K562 (cell line): ENCODE measurements around the gene PID1. TPM values are rescaled to one million over a fixed set of nuclear protein-coding genes. Genes with fewer than 3 reads are reported as not detected.

Experiments used
- ATAC-seq: fragments of 200-7000 bp; cut with Tn5 transposase; 3 replicates; pipeline ENCODE4 v1.9.1; 2020; ENCODE audit warnings: moderate library complexity
- BruUV-seq: library from RNA; stranded (reverse); fragments of 400-500 nt; replicated peaks from 2 replicates; lab custom pipeline; 2021; lab: Mats Ljungman, UMichigan
- CTCF ChIA-PET: fragments of 300-600 bp; formaldehyde crosslinking; extraction: SDS; loops from one replicate; lab custom pipeline; 2021; ENCODE audit warnings: low intra/inter-chr PET ratio; lab: Yijun Ruan, JAX
- POLR2A ChIA-PET: fragments of 300-600, 350-650 bp; sonication (Branson Sonifier 250); formaldehyde crosslinking; extraction: SDS; loops from one replicate; lab custom pipeline; 2021; ENCODE audit warnings: antibody characterized with exemption, inconsistent platforms; lab: Yijun Ruan, JAX
- DNase-seq, 4 experiments: peaks; one replicate each; pipeline versions ENCODE4 v3.0.0 to v3.0.0-alpha.2; 2011 to 2018; ENCODE audit warnings: low spot score in 3 of 4, mixed read lengths in 3 of 4; ENCODE audit errors: extremely low read depth in 1 of 4
- FAIRE-seq: peaks from 2 replicates; lab custom pipeline; 2011; peaks lifted over from hg19 to GRCh38; lab: Jason Lieb, UNC
- H2AFZ ChIP-seq: 2 replicates; pipeline ENCODE4 v1.6.0; 2011; ENCODE audit warnings: low read depth, low read length, control low read depth, inconsistent platforms
- H3K27ac ChIP-seq: fragments of 200-600 bp; 3 replicates; pipeline ENCODE4 v1.8.0; 2011; ENCODE audit warnings: low read depth, mild to moderate bottlenecking, control low read depth, inconsistent platforms, low read length, moderate library complexity, mixed read lengths; ENCODE audit errors: extremely low read depth
- H3K27me3 ChIP-seq, 2 experiments: fragments of 300-600 bp in 1 of 2; 2 replicates in 1 of 2; 3 replicates in 1 of 2; pipeline versions ENCODE4 v1.6.0 to v1.8.0; 2011; ENCODE audit warnings: inconsistent platforms in 2 of 2, low read length in 2 of 2, mild to moderate bottlenecking in 1 of 2, mixed read lengths in 1 of 2, moderate library complexity in 1 of 2; ENCODE audit not compliant: control insufficient read depth in 2 of 2, insufficient read depth in 2 of 2
- H3K36me3 ChIP-seq: fragments of 300-600 bp; 3 replicates; pipeline ENCODE4 v1.8.0; 2011; ENCODE audit warnings: mild to moderate bottlenecking, low read length, inconsistent platforms; ENCODE audit not compliant: control insufficient read depth, insufficient read depth
- H3K4me1 ChIP-seq, 2 experiments: fragments of 200-600 bp in 1 of 2; replicated peaks in 1 of 2; 2 replicates in 1 of 2; 3 replicates in 1 of 2; pipeline versions ENCODE4 v1.5.1 to v1.8.0; 2011; ENCODE audit warnings: inconsistent platforms in 2 of 2, low read length in 2 of 2, mild to moderate bottlenecking in 1 of 2, mixed read lengths in 1 of 2, moderate library complexity in 1 of 2; ENCODE audit not compliant: control insufficient read depth in 2 of 2, insufficient read depth in 2 of 2
- H3K4me2 ChIP-seq: 2 replicates; pipeline ENCODE4 v1.6.1; 2011; ENCODE audit warnings: low read length, control low read depth, inconsistent platforms, mixed read lengths; ENCODE audit not compliant: insufficient read depth
- H3K4me3 ChIP-seq: fragments of 200-600 bp; sonication (generic), shearing (Covaris generic); 2 replicates; pipeline ENCODE4 v1.5.1; 2016; ENCODE audit warnings: control low read depth, inconsistent platforms
- H3K79me2 ChIP-seq: fragments of 200-600 bp; 3 replicates; pipeline ENCODE4 v1.8.0; 2011; ENCODE audit warnings: low read length, inconsistent platforms; ENCODE audit not compliant: control insufficient read depth, insufficient read depth
- H3K9ac ChIP-seq, 2 experiments: 2 replicates each; pipeline versions ENCODE4 v1.6.0 to v1.6.1; 2011; ENCODE audit warnings: low read depth in 2 of 2, low read length in 2 of 2, control low read depth in 1 of 2, inconsistent platforms in 1 of 2, mild to moderate bottlenecking in 1 of 2, mixed read lengths in 1 of 2; ENCODE audit not compliant: insufficient read depth in 1 of 2
- H3K9me1 ChIP-seq: one replicate; pipeline ENCODE4 v1.6.0; 2011; ENCODE audit warnings: inconsistent platforms, mild to moderate bottlenecking, low read length, moderate library complexity; ENCODE audit not compliant: control insufficient read depth, insufficient read depth
- H3K9me3 ChIP-seq: replicated peaks from 2 replicates; pipeline ENCODE4 v1.5.1; 2011; ENCODE audit warnings: low read depth, low read length, inconsistent platforms; ENCODE audit not compliant: control insufficient read depth, insufficient read depth
- H4K20me1 ChIP-seq: replicated peaks from 2 replicates; pipeline ENCODE4 v1.6.1; 2011; ENCODE audit warnings: low read length, inconsistent platforms, mixed read lengths; ENCODE audit not compliant: control insufficient read depth, insufficient read depth
- ARNT ChIP-seq, 2 experiments: fragments of 450-650 bp; IDR thresholded peaks; 2 replicates each; pipeline ENCODE4 v1.6.1; 2016; ENCODE audit warnings: mild to moderate bottlenecking in 1 of 2
- BACH1 ChIP-seq: fragments of 200-800 bp; sonication (Bioruptor generic); IDR thresholded peaks from 2 replicates; pipeline ENCODE4 v1.6.1; 2016; ENCODE audit warnings: missing genetic modification characterization, missing compliant biosample characterization
- CBX3 ChIP-seq, 2 experiments: IDR thresholded peaks; 1 replicate in 1 of 2; 2 replicates in 1 of 2; pipeline ENCODE4 v1.6.1; 2012; ENCODE audit warnings: inconsistent platforms in 2 of 2, low read length in 2 of 2, borderline replicate concordance in 1 of 2, control low read depth in 1 of 2
- CREB3 ChIP-seq: fragments of 450-650 bp; conservative IDR thresholded peaks from 2 replicates; pipeline ENCODE4 v1.6.1; 2016; ENCODE audit warnings: missing genetic modification characterization, low read depth, mild to moderate bottlenecking, missing compliant biosample characterization, moderate library complexity
- CTBP1 ChIP-seq: fragments of 450-650 bp; IDR thresholded peaks from 2 replicates; pipeline ENCODE4 v1.6.1; 2016; ENCODE audit warnings: borderline replicate concordance
- ESRRB ChIP-seq: fragments of 250-450 bp; sonication (Bioruptor Pico); IDR thresholded peaks from 2 replicates; pipeline ENCODE4 v1.5.0; 2020; ENCODE audit warnings: mild to moderate bottlenecking, moderate library complexity, borderline replicate concordance
- NR2F6 ChIP-seq: fragments of 450-650 bp; formaldehyde crosslinking; IDR thresholded peaks from 2 replicates; pipeline ENCODE4 v1.4.0; 2020; ENCODE audit warnings: mild to moderate bottlenecking
- NR4A1 ChIP-seq, 2 experiments: fragments of 250-450 bp in 1 of 2; fragments of 450-650 bp in 1 of 2; sonication (Bioruptor Pico) in 1 of 2; IDR thresholded peaks; 2 replicates each; pipeline versions ENCODE4 v1.4.0 to v1.6.1; 2016 to 2020; ENCODE audit warnings: mild to moderate bottlenecking in 2 of 2, missing compliant biosample characterization in 1 of 2, missing genetic modification characterization in 1 of 2, moderate library complexity in 1 of 2
- PHB2 ChIP-seq: fragments of 450-650 bp; IDR thresholded peaks from 2 replicates; pipeline ENCODE4 v1.6.1; 2017; ENCODE audit warnings: low read depth
- POLR2H ChIP-seq: IDR thresholded peaks from 2 replicates; pipeline ENCODE4 v1.6.1; 2016; ENCODE audit warnings: missing genetic modification characterization, low read depth, mild to moderate bottlenecking, control low read depth, missing compliant biosample characterization, moderate library complexity
- PTBP1 ChIP-seq: fragments of 200-400 bp; formaldehyde crosslinking; IDR thresholded peaks from 2 replicates; pipeline ENCODE4 v1.6.1; 2017; ENCODE audit warnings: low read depth, low read length
- RB1 ChIP-seq: fragments of 450-650 bp; IDR thresholded peaks from 2 replicates; pipeline ENCODE4 v1.6.1; 2017; ENCODE audit warnings: low read depth, mild to moderate bottlenecking
- U2AF1 ChIP-seq: fragments of 200-400 bp; formaldehyde crosslinking; optimal IDR thresholded peaks from 2 replicates; pipeline ENCODE3; 2017; ENCODE audit warnings: mild to moderate bottlenecking, low read depth, low read length, moderate library complexity
- UBTF ChIP-seq, 2 experiments: IDR thresholded peaks; 2 replicates each; pipeline ENCODE4 v1.6.1; 2012; ENCODE audit warnings: improper control_type of control experiment in 2 of 2, low read depth in 2 of 2, low read length in 2 of 2, borderline replicate concordance in 1 of 2
- ZNF174 ChIP-seq: fragments of 250-450 bp; sonication (Bioruptor Pico); IDR thresholded peaks from 2 replicates; pipeline ENCODE4 v1.4.0; 2020; ENCODE audit warnings: mild to moderate bottlenecking
- ZNF3 ChIP-seq: fragments of 250-450 bp; sonication (Bioruptor Pico); IDR thresholded peaks from 2 replicates; pipeline ENCODE4 v1.5.0; 2021; ENCODE audit warnings: mild to moderate bottlenecking, moderate library complexity
- ZNF699 ChIP-seq: fragments of 250-450 bp; sonication (Bioruptor Pico); IDR thresholded peaks from 2 replicates; pipeline ENCODE4 v1.8.0; 2021; ENCODE audit warnings: mild to moderate bottlenecking, moderate library complexity; ENCODE audit not compliant: insufficient replicate concordance
- WGBS: fragments of 100-300 bp; shearing (Covaris generic); methylation state at CpG from one replicate; pipeline ENCODE4 v1.1.6; 2016; ENCODE audit warnings: low coverage, mixed read lengths; ENCODE audit not compliant: insufficient coverage; ENCODE audit errors: missing lambda C conversion rate; 5-methylcytosine and 5-hydroxymethylcytosine counted together
- in situ Hi-C: fragments of 300-500 bp; cut with MboI; formaldehyde crosslinking; loops from 4 replicates; pipeline ENCODE4 v1.15.0; 2018; ENCODE audit warnings: inconsistent platforms, mixed read lengths
- intact Hi-C: fragments of 100-400 bp; cut with micrococcal nuclease; formaldehyde crosslinking; loops from 2 replicates; pipeline ENCODE4 v1.14.2; 2022
- polyA plus RNA-seq, 8 experiments: library from polyadenylated mRNA; depleted of rRNA in 4 of 8; stranded (reverse) in 5 of 8; unstranded in 3 of 8; fragments of >200 nt; fragmentation: Nextera tagmentation in 2 of 8; fragmentation: Illumina TruSeq in 1 of 8; extraction: Ambion mirVana in 2 of 8; extraction: Trizol in 1 of 8; gene quantifications; 2 replicates each; pipeline versions ENCODE4 v1.2.1 to v1.2.3, GENCODE V29; 2011 to 2014; ENCODE audit warnings: inconsistent platforms in 1 of 8, missing spikeins in 1 of 8
- total RNA-seq, 7 experiments: library from RNA; depleted of rRNA in 6 of 7; stranded (reverse); fragments of >200 nt in 6 of 7; fragmentation: Illumina TruSeq in 2 of 7; extraction: Trizol in 2 of 7; gene quantifications; 2 replicates each; pipeline versions ENCODE4 v1.2.1 to v1.2.3, GENCODE V29; 2011 to 2021; ENCODE audit warnings: low replicate concordance in 1 of 7

PID1 gene
- total and polyA plus RNA-seq, 9 of the 15 experiments (the other 6 are each of a cell fraction or from before 2014, with no cell fraction given) = not detected

GRCh38 chr2:229212241-229212640, 58.8 kb downstream of the PID1 start (continued):
- TF ChIP-seq ZNF3 (CRISPR knock-in tag) (no peak), PTBP1 (no peak), PHB2 (no peak), NR4A1 (CRISPR knock-in tag; IDR thresholded peaks at IDR 0.05) (no peak), NR4A1 (tag; IDR thresholded peaks at IDR 0.05) (no peak), ZNF174 (no peak), BACH1 (tag) (no peak), RB1 (no peak), NR2F6 (CRISPR knock-in tag) (no peak)

- H3K27me3 ChIP-seq = no peaks in the 10 kb centered on the region
- H4K20me1 ChIP-seq = no peaks in the 10 kb centered on the region
- H3K9me3 ChIP-seq = no peaks in the 10 kb centered on the region
- H3K36me3 ChIP-seq = no peaks in the 10 kb centered on the region
- in situ Hi-C loops (no loop called here), intact Hi-C loops (no loop called here)
- no TSS peak for BruUV-seq
- no peak for DNase-seq
- ChIA-PET POLR2A (no interaction called here), CTCF (no interaction called here)
- H3K79me2 ChIP-seq = no peaks in the 10 kb centered on the region
- ATAC-seq = no peak
- 4% methylated on average over 4 of the region's 4 CpGs for WGBS
- no peak for FAIRE-seq
- no peak overlapping the region for H3K27ac ChIP-seq
- no peak for TF ChIP-seq ZNF699 (CRISPR knock-in tag)
- no peak for TF ChIP-seq ARNT (IDR thresholded peaks at IDR 0.05)
- no peak for TF ChIP-seq CTBP1
- no peak for TF ChIP-seq CREB3
- TF ChIP-seq ESRRB = no peak
- TF ChIP-seq UBTF (IDR thresholded peaks at IDR 0.05; ENCODE audit: borderline replicate concordance in 1 of 2, low read depth in 2 of 2, low read length in 2 of 2) = no peak
- TF ChIP-seq POLR2H (tag) = no peak
- TF ChIP-seq CBX3 (IDR thresholded peaks at IDR 0.05; ENCODE audit: borderline replicate concordance in 1 of 2, low read length in 2 of 2) = no peak
- no peak for TF ChIP-seq U2AF1
- no peak overlapping the region for H3K4me3 ChIP-seq
- no peak overlapping the region for H3K9ac ChIP-seq
- no peak overlapping the region for H2AFZ ChIP-seq
- no peak overlapping the region for H3K4me2 ChIP-seq
- H3K9me1 ChIP-seq = no peaks in the 10 kb centered on the region
- H3K4me1 ChIP-seq = no peaks in the 10 kb centered on the region
Measured at GRCh38 chr2:229210641-229211040, 60.4 kb downstream of the PID1 start.
